WI38 (cell line): ENCODE measurements around the gene RER1.

Experiments used
- H3K4me3 ChIP-seq: 2 replicates; pipeline ENCODE4 v1.5.1; 2011; ENCODE audit warnings: low read depth, mild to moderate bottlenecking, control low read depth, low read length
- CTCF ChIP-seq: IDR thresholded peaks from 2 replicates; pipeline ENCODE4 v1.5.1; 2012; ENCODE audit warnings: low read depth, mild to moderate bottlenecking, control low read depth, low read length

Gene RER1

GRCh38 chr1:2445162-2445822 is 53.7 kb downstream of the RER1 start:
- TF ChIP-seq CTCF = no peak
- H3K4me3 ChIP-seq = no peak overlapping the region

- H3K4me3 ChIP-seq = no peak overlapping the region
These were observed 54.2 kb downstream of the RER1 start for GRCh38 chr1:2445823-2446215.

GRCh38 chr1:2446394-2446793 is 54.8 kb downstream of the RER1 start:
- no peak overlapping the region for H3K4me3 ChIP-seq
- TF ChIP-seq CTCF = no peak

More at GRCh38 chr1:2445823-2446215, 54.2 kb downstream of the RER1 start:
- TF ChIP-seq CTCF = no peak

- TF ChIP-seq CTCF = no peak
These were observed 55.2 kb downstream of the RER1 start for GRCh38 chr1:2446861-2447260.

GRCh38 chr1:2447276-2448097 is 55.8 kb downstream of the RER1 start:
- no peak for TF ChIP-seq CTCF
- H3K4me3 ChIP-seq = no peak overlapping the region

More at GRCh38 chr1:2446861-2447260, 55.2 kb downstream of the RER1 start:
- no peak overlapping the region for H3K4me3 ChIP-seq

- TF ChIP-seq CTCF = no peak
These were observed 56.4 kb downstream of the RER1 start for GRCh38 chr1:2448098-2448445.

More at GRCh38 chr1:2448098-2448445, 56.4 kb downstream of the RER1 start:
- no peak overlapping the region for H3K4me3 ChIP-seq
